Hematopoietic multipotent progenitor cell (in vitro differentiated cells): ENCODE measurements around the gene RFPL3. TPM values are rescaled to one million over a fixed set of nuclear protein-coding genes. Genes with fewer than 3 reads are reported as not detected.

Source experiments
- DNase-seq, 3 donors: peaks; one replicate each; pipeline ENCODE4 v3.0.0-alpha.2; 2011 to 2015; ENCODE audit warnings: low read depth in 2 of 3, low spot score in 2 of 3
- small RNA-seq: library from RNA; depleted of rRNA; stranded (forward); fragments of <200 nt; gene quantifications from one replicate; pipeline ENCODE3, GENCODE V24; 2012
- total RNA-seq: library from RNA; depleted of rRNA; stranded (reverse); fragments of >200 nt; gene quantifications from one replicate; pipeline ENCODE4 v1.2.3, GENCODE V29; 2012

Gene RFPL3
- total RNA-seq, 1 donor, result not detected

DNA sequence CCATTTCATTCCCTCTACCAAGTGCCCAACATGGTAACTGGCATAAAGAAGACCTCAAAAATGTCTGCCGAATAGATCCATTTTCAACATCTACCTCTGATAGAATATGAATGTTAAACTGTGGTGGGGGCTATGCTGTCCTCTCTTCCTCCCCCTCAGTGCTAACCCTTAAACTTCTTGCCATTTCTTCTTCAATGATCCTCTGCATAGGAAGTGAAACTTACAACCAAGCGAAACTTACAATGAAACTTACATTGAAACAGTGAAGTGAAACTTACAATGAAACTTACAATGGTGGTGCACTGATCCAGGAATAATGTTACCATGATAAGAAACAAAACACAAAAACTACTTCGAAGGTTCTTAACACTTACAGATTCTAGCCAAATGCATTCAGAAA, 49.6 kb downstream of the RFPL3 start:
- DNase-seq, result no peak

DNA sequence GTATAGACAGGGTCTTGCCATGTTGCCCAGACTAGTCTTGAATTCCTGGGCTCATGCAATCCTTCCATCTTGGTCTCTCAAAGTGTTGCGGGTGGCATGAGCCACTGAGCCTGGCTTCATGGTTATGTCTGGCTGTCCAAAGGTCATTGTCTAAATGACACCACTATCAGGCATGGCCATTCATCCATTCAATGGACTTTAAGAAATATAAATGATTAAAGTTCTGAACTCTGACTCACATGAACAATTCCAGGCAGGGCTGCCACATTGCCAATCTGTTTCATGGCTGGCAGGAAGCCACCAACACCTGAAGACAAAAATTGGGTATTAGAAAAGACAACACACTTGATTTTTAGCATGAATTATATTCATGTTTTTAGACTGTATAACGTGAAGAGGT, 50.3 kb downstream of the RFPL3 start:
- DNase-seq, result no peak

DNA sequence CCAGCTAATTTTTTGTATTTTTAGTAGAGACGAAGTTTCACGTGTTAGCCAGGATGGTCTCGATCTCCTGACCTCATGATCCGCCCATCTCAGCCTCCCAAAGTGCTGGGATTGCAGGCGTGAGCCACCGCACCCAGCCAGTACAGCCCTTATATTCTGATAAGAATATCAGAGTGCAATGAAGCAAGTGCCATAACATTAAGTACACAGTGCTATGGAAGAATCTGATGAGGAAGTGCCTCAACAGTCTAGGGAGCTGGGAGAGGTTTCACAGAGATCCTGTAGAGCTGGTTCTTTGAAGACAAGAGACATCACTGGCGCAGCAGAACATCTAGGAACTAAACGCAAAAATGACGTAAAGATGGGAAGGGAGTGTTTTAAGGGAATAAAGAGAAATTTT, 52.3 kb downstream of the RFPL3 start:
- DNase-seq, result no peak

DNA sequence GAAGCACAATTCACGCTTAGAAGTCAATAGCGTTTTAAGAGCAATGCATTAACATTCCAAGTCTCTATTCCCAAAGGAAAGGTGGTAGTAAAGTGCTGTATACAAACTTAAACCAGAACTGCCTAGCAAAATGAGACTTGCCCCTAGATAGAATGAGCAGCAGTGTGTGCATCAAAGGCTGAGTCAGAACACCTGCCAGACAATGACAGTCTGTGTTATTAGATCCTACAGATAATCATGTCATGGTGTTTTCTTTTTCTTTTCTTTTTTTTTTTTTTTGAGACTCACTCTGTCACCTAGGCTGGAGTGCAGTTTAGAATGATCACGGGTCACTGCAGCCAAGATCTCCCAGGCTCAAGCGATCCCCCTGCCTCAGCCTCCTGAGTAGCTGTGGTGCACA, 52.8 kb downstream of the RFPL3 start:
- DNase-seq, result no peak

Small RNA genes lying within 50 kb of the gene (small RNA-seq; reads per million reads assigned to genes)
- not detected for gene AL021937.2
- gene IGLVIVOR22-2, result not detected
- not detected for gene RF02171
- not detected for gene RF02172

Other genes starting within 250 kb of the RFPL3 start
- gene C22orf42, start 198.6 kb upstream of the RFPL3 start, total RNA-seq, result not detected
- not detected for gene RFPL2, start 152.8 kb upstream of the RFPL3 start, total RNA-seq
- not detected for gene SLC5A4, start 102.5 kb upstream of the RFPL3 start, total RNA-seq
- 77.0 TPM for gene RTCB, start 54.4 kb downstream of the RFPL3 start, total RNA-seq
- not detected for gene BPIFC, start 106.6 kb downstream of the RFPL3 start, total RNA-seq
- gene FBXO7, start 116.9 kb downstream of the RFPL3 start, total RNA-seq, result 111 TPM